ENCODE data around the gene PIM1. TPM values are rescaled to one million over a fixed set of nuclear protein-coding genes. Genes with fewer than 3 reads are reported as not detected.
A peak's percentile ranks its signal among the peaks of the same experiment; 100 is the strongest.

PIM1 gene
- 100 to 1,000 TPM in 1 of 4 donors, 10 to 100 TPM in 3; 26.0 to 118 (median 57.8) TPM for polyA plus RNA-seq
- long read RNA-seq, donor 1, transcript PIM1-201 (6 exons, 2,650 nt) = major isoform, 45 of 128 reads
- long read RNA-seq, donor 1, partial matches to known transcripts = 83 of 128 reads
- long read RNA-seq, donor 1, other reads (novel, unspliced or antisense) = 0 of 128 reads
- long read RNA-seq, donor 2, transcript PIM1-201 (6 exons, 2,650 nt) = major isoform, 8 of 9 reads
- long read RNA-seq, donor 2, partial matches to known transcripts = 0 of 9 reads
- long read RNA-seq, donor 2, other reads (novel, unspliced or antisense) = 0 of 9 reads
- long read RNA-seq, donor 3, transcript PIM1-201 (6 exons, 2,650 nt) = major isoform, 10 of 10 reads
- long read RNA-seq, donor 3, partial matches to known transcripts = 0 of 10 reads
- long read RNA-seq, donor 3, other reads (novel, unspliced or antisense) = 0 of 10 reads
- long read RNA-seq, donor 4, partial matches to known transcripts = 0 of 2 reads
- long read RNA-seq, donor 4, other reads (novel, unspliced or antisense) = 0 of 2 reads
- long read RNA-seq, donor 5, partial matches to known transcripts = 0 of 3 reads
- long read RNA-seq, donor 5, other reads (novel, unspliced or antisense) = 0 of 3 reads
- long read RNA-seq, donor 6, transcript PIM1-201 (6 exons, 2,650 nt) = major isoform, 15 of 22 reads
- long read RNA-seq, donor 6, partial matches to known transcripts = 5 of 22 reads
- long read RNA-seq, donor 6, other reads (novel, unspliced or antisense) = 0 of 22 reads
- long read RNA-seq, donor 7, transcript PIM1-201 (6 exons, 2,650 nt) = major isoform, 17 of 50 reads
- long read RNA-seq, donor 7, partial matches to known transcripts = 33 of 50 reads
- long read RNA-seq, donor 7, other reads (novel, unspliced or antisense) = 0 of 50 reads
- long read RNA-seq, donor 8 = 0 reads
- long read RNA-seq, donor 9, partial matches to known transcripts = 0 of 4 reads
- long read RNA-seq, donor 9, other reads (novel, unspliced or antisense) = 0 of 4 reads
- long read RNA-seq, donor 10, transcript PIM1-201 (6 exons, 2,650 nt) = major isoform, 10 of 10 reads
- long read RNA-seq, donor 10, partial matches to known transcripts = 0 of 10 reads
- long read RNA-seq, donor 10, other reads (novel, unspliced or antisense) = 0 of 10 reads

GRCh38 chr6:37169496-37170272 is at the start of gene PIM1:
Gene PIM1, plus strand, starts transcription at chr6:37170152. Its CDS starts 424 bp downstream, at chr6:37170576.
- peak; percentile 98 to 99 for DNase-seq
- H3K4me1 ChIP-seq (ENCODE audit: control insufficient read depth in 3 of 3, insufficient read depth in 2 of 3, low read depth in 1 of 3, low read length in 2 of 3) = peaks cover 0 to 22% (median 5%) of the 10 kb centered on the region in 3 donors
- no peak for FAIRE-seq
- H3K36me3 ChIP-seq (ENCODE audit: control insufficient read depth in 3 of 3, insufficient read depth in 2 of 3, low read depth in 1 of 3, low read length in 3 of 3) = peaks cover 5 to 31% (median 26%) of the 10 kb centered on the region in 3 donors
- 0 to 1% (median 0%) methylated on average over 42 to 90 of the region's 90 CpGs for WGBS, 3 donors
- no peaks in the 10 kb centered on the region for H3K27me3 ChIP-seq (ENCODE audit: control insufficient read depth in 3 of 3, insufficient read depth in 3 of 3, low read length in 3 of 3)
- peak within 1 kb of the TSS; percentile 80 to 100 (median 93) for H3K4me3 ChIP-seq (ENCODE audit: low read depth in 1 of 3, low read length in 3 of 3)
- no peaks in the 10 kb centered on the region for H3K9me3 ChIP-seq (ENCODE audit: control insufficient read depth in 2 of 2, insufficient read depth in 1 of 2, low read depth in 1 of 2, low read length in 1 of 2)
- peak within 1 kb of the TSS; percentile 91 to 98 (median 96) for H3K27ac ChIP-seq (ENCODE audit: low read depth in 1 of 3, low read length in 2 of 3)

- Histone ChIP-seq H3K27ac (ENCODE audit: low read depth in 1 of 3, low read length in 2 of 3) (no peak overlapping the region), H3K9me3 (ENCODE audit: control insufficient read depth in 2 of 2, insufficient read depth in 1 of 2, low read depth in 1 of 2, low read length in 1 of 2) (no peaks in the 10 kb centered on the region)
- WGBS, 3 donors = 92 to 93% (median 93%) methylated on average over 4 of the region's 4 CpGs
These were observed 48.4 kb upstream of the PIM1 start for GRCh38 chr6:37121556-37121955.

GRCh38 chr6:37122861-37123260 is 47.1 kb upstream of the PIM1 start:
- FAIRE-seq (no peak), DNase-seq (no peak)
- Histone ChIP-seq H3K27ac (ENCODE audit: low read depth in 1 of 3, low read length in 2 of 3) (no peak overlapping the region), H3K27me3 (ENCODE audit: control insufficient read depth in 3 of 3, insufficient read depth in 3 of 3, low read length in 3 of 3) (no peaks in the 10 kb centered on the region), H3K36me3 (ENCODE audit: control insufficient read depth in 3 of 3, insufficient read depth in 2 of 3, low read depth in 1 of 3, low read length in 3 of 3) (no peaks in the 10 kb centered on the region), H3K9me3 (ENCODE audit: control insufficient read depth in 2 of 2, insufficient read depth in 1 of 2, low read depth in 1 of 2, low read length in 1 of 2) (no peaks in the 10 kb centered on the region), H3K4me1 (ENCODE audit: control insufficient read depth in 3 of 3, insufficient read depth in 2 of 3, low read depth in 1 of 3, low read length in 2 of 3) (peaks cover 0 to 25% (median 5%) of the 10 kb centered on the region in 3 donors), H3K4me3 (ENCODE audit: low read depth in 1 of 3, low read length in 3 of 3) (no peak overlapping the region)
- 95 to 96% (median 95%) methylated on average over 5 of the region's 5 CpGs for WGBS, 3 donors

More at GRCh38 chr6:37121556-37121955, 48.4 kb upstream of the PIM1 start:
- Histone ChIP-seq H3K36me3 (ENCODE audit: control insufficient read depth in 3 of 3, insufficient read depth in 2 of 3, low read depth in 1 of 3, low read length in 3 of 3) (no peaks in the 10 kb centered on the region), H3K4me1 (ENCODE audit: control insufficient read depth in 3 of 3, insufficient read depth in 2 of 3, low read depth in 1 of 3, low read length in 2 of 3) (peaks cover 0 to 17% (median 5%) of the 10 kb centered on the region in 3 donors), H3K4me3 (ENCODE audit: low read depth in 1 of 3, low read length in 3 of 3) (no peak overlapping the region), H3K27me3 (ENCODE audit: control insufficient read depth in 3 of 3, insufficient read depth in 3 of 3, low read length in 3 of 3) (no peaks in the 10 kb centered on the region)
- no peak for DNase-seq
- FAIRE-seq = no peak

- DNase-seq (no peak), FAIRE-seq (no peak)
These were observed 45.8 kb upstream of the PIM1 start for GRCh38 chr6:37123957-37124729.

GRCh38 chr6:37125774-37126492 is 44.0 kb upstream of the PIM1 start:
- WGBS, 3 donors = 43 to 66% (median 64%) methylated on average over 19 to 20 of the region's 20 CpGs
- FAIRE-seq (no peak), DNase-seq (peak in 1 of 2 donors; percentile 54)
- H3K27ac ChIP-seq (ENCODE audit: low read depth in 1 of 3, low read length in 2 of 3) = peak overlapping the region in 1 of 3 donors; percentile 69
- peaks cover 5 to 54% (median 5%) of the 10 kb centered on the region in 3 donors for H3K4me1 ChIP-seq (ENCODE audit: control insufficient read depth in 3 of 3, insufficient read depth in 2 of 3, low read depth in 1 of 3, low read length in 2 of 3)
- no peaks in the 10 kb centered on the region for H3K27me3 ChIP-seq (ENCODE audit: control insufficient read depth in 3 of 3, insufficient read depth in 3 of 3, low read length in 3 of 3)
- H3K4me3 ChIP-seq (ENCODE audit: low read depth in 1 of 3, low read length in 3 of 3) = peak overlapping the region in 1 of 3 donors; percentile 36
- H3K36me3 ChIP-seq (ENCODE audit: control insufficient read depth in 3 of 3, insufficient read depth in 2 of 3, low read depth in 1 of 3, low read length in 3 of 3) = no peaks in the 10 kb centered on the region
- no peaks in the 10 kb centered on the region for H3K9me3 ChIP-seq (ENCODE audit: control insufficient read depth in 2 of 2, insufficient read depth in 1 of 2, low read depth in 1 of 2, low read length in 1 of 2)

More at GRCh38 chr6:37123957-37124729, 45.8 kb upstream of the PIM1 start:
- H3K27ac ChIP-seq (ENCODE audit: low read depth in 1 of 3, low read length in 2 of 3) = no peak overlapping the region
- H3K4me3 ChIP-seq (ENCODE audit: low read depth in 1 of 3, low read length in 3 of 3) = no peak overlapping the region
- H3K27me3 ChIP-seq (ENCODE audit: control insufficient read depth in 3 of 3, insufficient read depth in 3 of 3, low read length in 3 of 3) = no peaks in the 10 kb centered on the region
- H3K36me3 ChIP-seq (ENCODE audit: control insufficient read depth in 3 of 3, insufficient read depth in 2 of 3, low read depth in 1 of 3, low read length in 3 of 3) = no peaks in the 10 kb centered on the region
- 89 to 96% (median 96%) methylated on average over 9 to 15 of the region's 15 CpGs for WGBS, 3 donors
- no peaks in the 10 kb centered on the region for H3K9me3 ChIP-seq (ENCODE audit: control insufficient read depth in 2 of 2, insufficient read depth in 1 of 2, low read depth in 1 of 2, low read length in 1 of 2)
- peaks cover 2 to 36% (median 5%) of the 10 kb centered on the region in 3 donors for H3K4me1 ChIP-seq (ENCODE audit: control insufficient read depth in 3 of 3, insufficient read depth in 2 of 3, low read depth in 1 of 3, low read length in 2 of 3)

GRCh38 chr6:37126493-37126958 is 43.4 kb upstream of the PIM1 start:
- FAIRE-seq (no peak), DNase-seq (no peak)
- no peaks in the 10 kb centered on the region for H3K9me3 ChIP-seq (ENCODE audit: control insufficient read depth in 2 of 2, insufficient read depth in 1 of 2, low read depth in 1 of 2, low read length in 1 of 2)
- H3K27me3 ChIP-seq (ENCODE audit: control insufficient read depth in 3 of 3, insufficient read depth in 3 of 3, low read length in 3 of 3) = no peaks in the 10 kb centered on the region
- H3K4me3 ChIP-seq (ENCODE audit: low read depth in 1 of 3, low read length in 3 of 3) = peak overlapping the region in 1 of 3 donors; percentile 36
- 70 to 79% (median 78%) methylated on average over 6 of the region's 6 CpGs for WGBS, 3 donors
- H3K27ac ChIP-seq (ENCODE audit: low read depth in 1 of 3, low read length in 2 of 3) = peak overlapping the region in 1 of 3 donors; percentile 69
- H3K36me3 ChIP-seq (ENCODE audit: control insufficient read depth in 3 of 3, insufficient read depth in 2 of 3, low read depth in 1 of 3, low read length in 3 of 3) = no peaks in the 10 kb centered on the region
- H3K4me1 ChIP-seq (ENCODE audit: control insufficient read depth in 3 of 3, insufficient read depth in 2 of 3, low read depth in 1 of 3, low read length in 2 of 3) = peaks cover 5 to 60% (median 8%) of the 10 kb centered on the region in 3 donors

Measured in small intestine (tissue), 16 donors.